ENCODE measurements around the gene HSD17B13. TPM values are rescaled to one million over a fixed set of nuclear protein-coding genes. Genes with fewer than 3 reads are reported as not detected.

The HSD17B13 gene
- total RNA-seq, 1 experiment from 2014 or later: not detected

DNA sequence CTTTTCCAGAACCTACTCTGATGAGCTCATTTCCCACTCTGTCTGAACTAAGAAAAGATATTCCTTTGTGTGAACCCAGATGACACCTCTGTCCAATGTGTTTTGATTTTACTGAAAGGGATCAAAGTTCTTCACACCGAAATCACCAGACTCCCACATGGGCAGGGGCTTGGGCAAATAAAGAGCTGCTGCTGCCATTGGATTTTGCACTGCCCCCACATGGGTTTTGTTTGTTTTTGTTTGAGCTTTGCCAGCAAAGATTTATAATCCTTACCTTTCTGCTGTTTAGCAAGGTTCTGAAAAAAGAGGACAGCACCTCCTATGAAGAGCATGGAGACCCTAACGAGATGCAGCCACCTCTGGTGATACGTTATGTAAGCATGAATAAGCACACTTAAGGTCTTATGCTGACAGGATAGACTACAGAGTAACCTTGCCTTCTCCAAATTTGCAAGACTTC, 44.3 kb downstream of the HSD17B13 start:
- Mint-ChIP-seq H3K4me3 (no peak overlapping the region), H3K36me3 (peaks cover 7% of the 10 kb centered on the region; the same call in 1 of the 2 replicates)

DNA sequence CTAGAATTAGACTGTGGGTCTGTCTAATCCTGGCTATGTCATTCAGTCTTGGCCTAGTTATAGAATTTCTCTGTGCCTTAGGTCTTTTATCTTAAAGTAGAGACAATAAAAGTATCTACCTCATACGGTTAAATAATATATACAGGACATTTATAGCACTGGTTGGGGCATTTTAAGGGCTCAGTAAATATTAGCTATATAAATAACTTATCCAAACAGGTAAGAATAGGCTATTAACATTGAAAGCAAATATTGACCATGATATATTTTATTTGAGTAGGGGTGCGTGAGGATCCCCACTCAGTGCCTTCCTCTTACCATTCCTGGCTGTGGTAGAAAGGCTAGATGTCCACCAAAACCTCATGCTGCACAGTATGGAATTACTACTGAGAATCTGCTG, 47.4 kb downstream of the HSD17B13 start:
- H3K4me3 Mint-ChIP-seq: no peak overlapping the region
- ChIA-PET POLR2A (no interaction called here), CTCF (no interaction called here)
- DNase-seq (ENCODE audit: low spot score) (no peak), ATAC-seq (no peak)
- no peak for TF ChIP-seq ZNF232 (CRISPR knock-in tag; IDR thresholded peaks at IDR 0.05)
- no peak for TF ChIP-seq ZNF671 (CRISPR knock-in tag; IDR thresholded peaks at IDR 0.05)
- TF ChIP-seq, protein P1, sequence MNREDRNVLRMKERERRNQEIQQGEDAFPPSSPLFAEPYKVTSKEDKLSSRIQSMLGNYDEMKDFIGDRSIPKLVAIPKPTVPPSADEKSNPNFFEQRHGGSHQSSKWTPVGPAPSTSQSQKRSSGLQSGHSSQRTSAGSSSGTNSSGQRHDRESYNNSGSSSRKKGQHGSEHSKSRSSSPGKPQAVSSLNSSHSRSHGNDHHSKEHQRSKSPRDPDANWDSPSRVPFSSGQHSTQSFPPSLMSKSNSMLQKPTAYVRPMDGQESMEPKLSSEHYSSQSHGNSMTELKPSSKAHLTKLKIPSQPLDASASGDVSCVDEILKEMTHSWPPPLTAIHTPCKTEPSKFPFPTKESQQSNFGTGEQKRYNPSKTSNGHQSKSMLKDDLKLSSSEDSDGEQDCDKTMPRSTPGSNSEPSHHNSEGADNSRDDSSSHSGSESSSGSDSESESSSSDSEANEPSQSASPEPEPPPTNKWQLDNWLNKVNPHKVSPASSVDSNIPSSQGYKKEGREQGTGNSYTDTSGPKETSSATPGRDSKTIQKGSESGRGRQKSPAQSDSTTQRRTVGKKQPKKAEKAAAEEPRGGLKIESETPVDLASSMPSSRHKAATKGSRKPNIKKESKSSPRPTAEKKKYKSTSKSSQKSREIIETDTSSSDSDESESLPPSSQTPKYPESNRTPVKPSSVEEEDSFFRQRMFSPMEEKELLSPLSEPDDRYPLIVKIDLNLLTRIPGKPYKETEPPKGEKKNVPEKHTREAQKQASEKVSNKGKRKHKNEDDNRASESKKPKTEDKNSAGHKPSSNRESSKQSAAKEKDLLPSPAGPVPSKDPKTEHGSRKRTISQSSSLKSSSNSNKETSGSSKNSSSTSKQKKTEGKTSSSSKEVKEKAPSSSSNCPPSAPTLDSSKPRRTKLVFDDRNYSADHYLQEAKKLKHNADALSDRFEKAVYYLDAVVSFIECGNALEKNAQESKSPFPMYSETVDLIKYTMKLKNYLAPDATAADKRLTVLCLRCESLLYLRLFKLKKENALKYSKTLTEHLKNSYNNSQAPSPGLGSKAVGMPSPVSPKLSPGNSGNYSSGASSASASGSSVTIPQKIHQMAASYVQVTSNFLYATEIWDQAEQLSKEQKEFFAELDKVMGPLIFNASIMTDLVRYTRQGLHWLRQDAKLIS (CRISPR knock-in tag; IDR thresholded peaks at IDR 0.05; ENCODE audit: borderline replicate concordance): no peak
- no peak for TF ChIP-seq MYBL2 (CRISPR knock-in tag; IDR thresholded peaks at IDR 0.05)
- TF ChIP-seq SMAD3 (CRISPR knock-in tag; IDR thresholded peaks at IDR 0.05; ENCODE audit: borderline replicate concordance): no peak
- H3K27ac Mint-ChIP-seq: no peak overlapping the region
- no peaks in the 10 kb centered on the region; the same call in 1 of the 2 replicates for H3K27me3 Mint-ChIP-seq (ENCODE audit: low read depth)
- H3K9me3 Mint-ChIP-seq: no peaks in the 10 kb centered on the region
- H3K4me1 Mint-ChIP-seq: peaks cover 8% of the 10 kb centered on the region; the same call in 1 of the 2 replicates
- H3K36me3 Mint-ChIP-seq: no peaks in the 10 kb centered on the region

More for the DNA sequence above, 44.3 kb downstream of the HSD17B13 start:
- Mint-ChIP-seq H3K9me3 (peaks cover 12% of the 10 kb centered on the region), H3K27me3 (ENCODE audit: low read depth) (no peaks in the 10 kb centered on the region; the same call in 1 of the 2 replicates), H3K4me1 (no peaks in the 10 kb centered on the region), H3K27ac (no peak overlapping the region)
- CTCF ChIA-PET: no interaction called here
- no peak for ATAC-seq
- POLR2A ChIA-PET: no interaction called here
- TF ChIP-seq, protein P2, sequence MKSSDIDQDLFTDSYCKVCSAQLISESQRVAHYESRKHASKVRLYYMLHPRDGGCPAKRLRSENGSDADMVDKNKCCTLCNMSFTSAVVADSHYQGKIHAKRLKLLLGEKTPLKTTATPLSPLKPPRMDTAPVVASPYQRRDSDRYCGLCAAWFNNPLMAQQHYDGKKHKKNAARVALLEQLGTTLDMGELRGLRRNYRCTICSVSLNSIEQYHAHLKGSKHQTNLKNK (CRISPR knock-in tag; IDR thresholded peaks at IDR 0.05): no peak
- 0 out of 2 replicates have a peak, but pooled peaks have one; percentile 25 for TF ChIP-seq GABPB1 (CRISPR knock-in tag; IDR thresholded peaks at IDR 0.05)
- DNase-seq (ENCODE audit: low spot score): no peak

DNA sequence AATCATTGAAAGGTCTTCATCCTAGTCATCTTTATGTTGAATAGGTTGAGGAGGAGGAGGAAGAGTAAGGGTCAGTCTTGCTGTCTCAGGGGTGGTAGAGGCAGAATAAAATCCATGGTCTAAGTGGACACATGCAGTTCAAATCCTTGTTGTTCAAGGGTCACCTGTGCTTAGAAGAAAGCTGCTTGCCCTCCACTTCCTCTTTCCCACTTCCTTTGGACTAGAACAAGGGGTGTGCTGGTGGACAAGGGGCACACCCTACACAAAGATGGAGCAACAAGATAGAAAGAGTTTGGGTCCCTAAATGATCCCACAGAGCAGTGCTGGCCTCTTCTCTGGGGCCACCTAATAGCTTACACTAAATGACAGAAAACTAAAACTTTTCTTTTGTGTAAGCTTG, 47.9 kb downstream of the HSD17B13 start:
- TF ChIP-seq NFATC4 (CRISPR knock-in tag; IDR thresholded peaks at IDR 0.05) (no peak), ZNF317 (CRISPR knock-in tag; IDR thresholded peaks at IDR 0.05; ENCODE audit: borderline replicate concordance, low read depth) (no peak)
- TF ChIP-seq, protein P3, sequence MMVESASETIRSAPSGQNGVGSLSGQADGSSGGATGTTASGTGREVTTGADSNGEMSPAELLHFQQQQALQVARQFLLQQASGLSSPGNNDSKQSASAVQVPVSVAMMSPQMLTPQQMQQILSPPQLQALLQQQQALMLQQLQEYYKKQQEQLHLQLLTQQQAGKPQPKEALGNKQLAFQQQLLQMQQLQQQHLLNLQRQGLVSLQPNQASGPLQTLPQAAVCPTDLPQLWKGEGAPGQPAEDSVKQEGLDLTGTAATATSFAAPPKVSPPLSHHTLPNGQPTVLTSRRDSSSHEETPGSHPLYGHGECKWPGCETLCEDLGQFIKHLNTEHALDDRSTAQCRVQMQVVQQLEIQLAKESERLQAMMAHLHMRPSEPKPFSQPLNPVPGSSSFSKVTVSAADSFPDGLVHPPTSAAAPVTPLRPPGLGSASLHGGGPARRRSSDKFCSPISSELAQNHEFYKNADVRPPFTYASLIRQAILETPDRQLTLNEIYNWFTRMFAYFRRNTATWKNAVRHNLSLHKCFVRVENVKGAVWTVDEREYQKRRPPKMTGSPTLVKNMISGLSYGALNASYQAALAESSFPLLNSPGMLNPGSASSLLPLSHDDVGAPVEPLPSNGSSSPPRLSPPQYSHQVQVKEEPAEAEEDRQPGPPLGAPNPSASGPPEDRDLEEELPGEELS (CRISPR knock-in tag; IDR thresholded peaks at IDR 0.05): no peak
- ATAC-seq: no peak
- CTCF ChIA-PET: no interaction called here

DNA sequence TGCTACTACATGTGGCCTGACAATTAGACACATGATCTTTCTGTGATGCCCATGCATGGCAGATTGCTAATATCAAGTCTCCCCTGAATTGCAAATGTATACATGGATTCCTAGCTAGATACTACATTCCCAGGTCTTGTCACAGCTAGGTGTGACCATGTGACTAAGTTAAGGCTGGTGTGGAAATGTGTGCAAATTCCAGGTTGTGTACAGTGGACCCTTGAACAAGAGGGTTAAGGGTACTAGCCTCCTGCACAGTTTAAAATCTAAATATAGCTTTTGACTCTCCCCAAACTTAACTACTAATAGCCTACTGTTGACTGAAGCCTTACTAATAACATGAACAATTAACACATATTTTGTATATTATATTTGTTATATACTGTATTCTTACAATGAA, 48.4 kb downstream of the HSD17B13 start:
- Mint-ChIP-seq H3K9me3 (no peaks in the 10 kb centered on the region), H3K27me3 (ENCODE audit: low read depth) (no peaks in the 10 kb centered on the region; the same call in 1 of the 2 replicates), H3K36me3 (no peaks in the 10 kb centered on the region), H3K27ac (no peak overlapping the region), H3K4me3 (no peak overlapping the region), H3K4me1 (peaks cover 8% of the 10 kb centered on the region; the same call in 1 of the 2 replicates)
- POLR2A ChIA-PET: no interaction called here
- CTCF ChIA-PET: no interaction called here
- ATAC-seq: no peak
- no peak for DNase-seq (ENCODE audit: low spot score)
- TF ChIP-seq, protein P4, sequence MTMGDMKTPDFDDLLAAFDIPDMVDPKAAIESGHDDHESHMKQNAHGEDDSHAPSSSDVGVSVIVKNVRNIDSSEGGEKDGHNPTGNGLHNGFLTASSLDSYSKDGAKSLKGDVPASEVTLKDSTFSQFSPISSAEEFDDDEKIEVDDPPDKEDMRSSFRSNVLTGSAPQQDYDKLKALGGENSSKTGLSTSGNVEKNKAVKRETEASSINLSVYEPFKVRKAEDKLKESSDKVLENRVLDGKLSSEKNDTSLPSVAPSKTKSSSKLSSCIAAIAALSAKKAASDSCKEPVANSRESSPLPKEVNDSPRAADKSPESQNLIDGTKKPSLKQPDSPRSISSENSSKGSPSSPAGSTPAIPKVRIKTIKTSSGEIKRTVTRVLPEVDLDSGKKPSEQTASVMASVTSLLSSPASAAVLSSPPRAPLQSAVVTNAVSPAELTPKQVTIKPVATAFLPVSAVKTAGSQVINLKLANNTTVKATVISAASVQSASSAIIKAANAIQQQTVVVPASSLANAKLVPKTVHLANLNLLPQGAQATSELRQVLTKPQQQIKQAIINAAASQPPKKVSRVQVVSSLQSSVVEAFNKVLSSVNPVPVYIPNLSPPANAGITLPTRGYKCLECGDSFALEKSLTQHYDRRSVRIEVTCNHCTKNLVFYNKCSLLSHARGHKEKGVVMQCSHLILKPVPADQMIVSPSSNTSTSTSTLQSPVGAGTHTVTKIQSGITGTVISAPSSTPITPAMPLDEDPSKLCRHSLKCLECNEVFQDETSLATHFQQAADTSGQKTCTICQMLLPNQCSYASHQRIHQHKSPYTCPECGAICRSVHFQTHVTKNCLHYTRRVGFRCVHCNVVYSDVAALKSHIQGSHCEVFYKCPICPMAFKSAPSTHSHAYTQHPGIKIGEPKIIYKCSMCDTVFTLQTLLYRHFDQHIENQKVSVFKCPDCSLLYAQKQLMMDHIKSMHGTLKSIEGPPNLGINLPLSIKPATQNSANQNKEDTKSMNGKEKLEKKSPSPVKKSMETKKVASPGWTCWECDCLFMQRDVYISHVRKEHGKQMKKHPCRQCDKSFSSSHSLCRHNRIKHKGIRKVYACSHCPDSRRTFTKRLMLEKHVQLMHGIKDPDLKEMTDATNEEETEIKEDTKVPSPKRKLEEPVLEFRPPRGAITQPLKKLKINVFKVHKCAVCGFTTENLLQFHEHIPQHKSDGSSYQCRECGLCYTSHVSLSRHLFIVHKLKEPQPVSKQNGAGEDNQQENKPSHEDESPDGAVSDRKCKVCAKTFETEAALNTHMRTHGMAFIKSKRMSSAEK (CRISPR knock-in tag; IDR thresholded peaks at IDR 0.05; ENCODE audit: borderline replicate concordance): no peak
- TF ChIP-seq ATF1 (CRISPR knock-in tag; IDR thresholded peaks at IDR 0.05): no peak
- TF ChIP-seq, protein P5, sequence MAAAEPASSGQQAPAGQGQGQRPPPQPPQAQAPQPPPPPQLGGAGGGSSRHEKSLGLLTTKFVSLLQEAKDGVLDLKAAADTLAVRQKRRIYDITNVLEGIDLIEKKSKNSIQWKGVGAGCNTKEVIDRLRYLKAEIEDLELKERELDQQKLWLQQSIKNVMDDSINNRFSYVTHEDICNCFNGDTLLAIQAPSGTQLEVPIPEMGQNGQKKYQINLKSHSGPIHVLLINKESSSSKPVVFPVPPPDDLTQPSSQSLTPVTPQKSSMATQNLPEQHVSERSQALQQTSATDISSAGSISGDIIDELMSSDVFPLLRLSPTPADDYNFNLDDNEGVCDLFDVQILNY (CRISPR knock-in tag; IDR thresholded peaks at IDR 0.05): no peak
- TF ChIP-seq, protein P6, sequence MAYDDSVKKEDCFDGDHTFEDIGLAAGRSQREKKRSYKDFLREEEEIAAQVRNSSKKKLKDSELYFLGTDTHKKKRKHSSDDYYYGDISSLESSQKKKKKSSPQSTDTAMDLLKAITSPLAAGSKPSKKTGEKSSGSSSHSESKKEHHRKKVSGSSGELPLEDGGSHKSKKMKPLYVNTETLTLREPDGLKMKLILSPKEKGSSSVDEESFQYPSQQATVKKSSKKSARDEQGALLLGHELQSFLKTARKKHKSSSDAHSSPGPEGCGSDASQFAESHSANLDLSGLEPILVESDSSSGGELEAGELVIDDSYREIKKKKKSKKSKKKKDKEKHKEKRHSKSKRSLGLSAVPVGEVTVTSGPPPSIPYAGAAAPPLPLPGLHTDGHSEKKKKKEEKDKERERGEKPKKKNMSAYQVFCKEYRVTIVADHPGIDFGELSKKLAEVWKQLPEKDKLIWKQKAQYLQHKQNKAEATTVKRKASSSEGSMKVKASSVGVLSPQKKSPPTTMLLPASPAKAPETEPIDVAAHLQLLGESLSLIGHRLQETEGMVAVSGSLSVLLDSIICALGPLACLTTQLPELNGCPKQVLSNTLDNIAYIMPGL (CRISPR knock-in tag; IDR thresholded peaks at IDR 0.05): no peak
- no peak for TF ChIP-seq ZNF416 (CRISPR knock-in tag; IDR thresholded peaks at IDR 0.05)

More for the DNA sequence above, 47.9 kb downstream of the HSD17B13 start:
- Mint-ChIP-seq H3K9me3 (no peaks in the 10 kb centered on the region), H3K27ac (no peak overlapping the region), H3K27me3 (ENCODE audit: low read depth) (no peaks in the 10 kb centered on the region; the same call in 1 of the 2 replicates), H3K4me3 (no peak overlapping the region), H3K36me3 (no peaks in the 10 kb centered on the region), H3K4me1 (peaks cover 8% of the 10 kb centered on the region; the same call in 1 of the 2 replicates)
- no peak for DNase-seq (ENCODE audit: low spot score)
- POLR2A ChIA-PET: no interaction called here

Data from WTC11 (cell line).